ENCODE data around the gene PRADC1.
"Not testable (repeated sequence)": the region's sequence is repeated elsewhere in the genome, so short reads cannot be mapped to it uniquely, and the experiment has no call there.

Gene PRADC1

GRCh38 chr2:73233154-73233931, at the start of gene PRADC1:
Gene PRADC1 (minus strand): TSS chr2:73233239. CDS start chr2:73233160, 79 bp downstream.
- peak; percentile 98 for DNase-seq

GRCh38 chr2:73281244-73281643, 48.2 kb upstream of the PRADC1 start:
- DNase-seq: no peak

- DNase-seq: no peak
These were observed 46.8 kb upstream of the PRADC1 start for GRCh38 chr2:73279852-73280251.

- no peak for DNase-seq
These were observed 39.2 kb upstream of the PRADC1 start for GRCh38 chr2:73272270-73272669.

GRCh38 chr2:73269686-73270465, 36.8 kb upstream of the PRADC1 start:
- no peak for DNase-seq

GRCh38 chr2:73268830-73269685, 36.0 kb upstream of the PRADC1 start:
- DNase-seq: no peak

GRCh38 chr2:73268366-73268829, 35.4 kb upstream of the PRADC1 start:
- DNase-seq: no peak

GRCh38 chr2:73267008-73267407, 34.0 kb upstream of the PRADC1 start:
- DNase-seq: no peak

GRCh38 chr2:73266061-73266901, 33.2 kb upstream of the PRADC1 start:
- DNase-seq: no peak

GRCh38 chr2:73265298-73266060, 32.4 kb upstream of the PRADC1 start:
- DNase-seq: no peak

GRCh38 chr2:73264783-73265182, 31.7 kb upstream of the PRADC1 start:
- DNase-seq: no peak

GRCh38 chr2:73264332-73264606, 31.2 kb upstream of the PRADC1 start:
- no peak for DNase-seq

- DNase-seq: no peak
These were observed 30.7 kb upstream of the PRADC1 start for GRCh38 chr2:73263540-73264331.

- DNase-seq: not testable (repeated sequence)
These were observed 29.8 kb upstream of the PRADC1 start for GRCh38 chr2:73262691-73263429.

- no peak for DNase-seq
These were observed 29.1 kb upstream of the PRADC1 start for GRCh38 chr2:73262108-73262651.

GRCh38 chr2:73260338-73260984, 27.4 kb upstream of the PRADC1 start:
- no peak for DNase-seq

GRCh38 chr2:73259704-73260337, 26.8 kb upstream of the PRADC1 start:
- DNase-seq: no peak

- DNase-seq: no peak
These were observed 26.2 kb upstream of the PRADC1 start for GRCh38 chr2:73259276-73259675.

GRCh38 chr2:73258913-73259215, 25.8 kb upstream of the PRADC1 start:
- DNase-seq: no peak
